Tibial nerve (tissue), 4 donors: Measurements from ENCODE around the gene CPNE2. TPM values are rescaled to one million over a fixed set of nuclear protein-coding genes. Genes with fewer than 3 reads are reported as not detected.

Source experiments
- DNase-seq, 2 donors: peaks; one replicate each; pipeline ENCODE4 v3.0.0-alpha.2; 2019; ENCODE audit warnings: low spot score in 2 of 2
- H3K27ac ChIP-seq, 4 donors: fragments of 200-600 bp; sonication (generic) in 3 of 4; one replicate each; pipeline ENCODE4 v1.5.1; 2017 to 2019; ENCODE audit warnings: mild to moderate bottlenecking in 1 of 4
- H3K27me3 ChIP-seq, 2 donors: fragments of 200-600 bp; sonication (generic) in 1 of 2; one replicate each; pipeline versions ENCODE4 v1.5.1 to v1.6.0; 2017 to 2019
- H3K36me3 ChIP-seq, 3 donors: fragments of 200-600 bp; sonication (generic); one replicate each; pipeline ENCODE4 v1.5.1; 2018 to 2019
- H3K4me1 ChIP-seq, 4 donors: fragments of 200-600 bp; sonication (generic) in 3 of 4; one replicate each; pipeline ENCODE4 v1.5.1; 2017 to 2019
- H3K4me3 ChIP-seq, 4 donors: fragments of 200-600 bp; sonication (generic) in 3 of 4; one replicate each; pipeline ENCODE4 v1.5.1; 2017 to 2019; ENCODE audit warnings: mild to moderate bottlenecking in 1 of 4, moderate library complexity in 1 of 4
- H3K9me3 ChIP-seq, 4 donors: fragments of 200-600 bp; sonication (generic) in 3 of 4; one replicate each; pipeline ENCODE4 v1.5.1; 2017 to 2019
- CTCF ChIP-seq, 5 experiments: fragments of 200-600 bp in 3 of 5; fragments of 450-650 bp in 2 of 5; sonication (generic) in 3 of 5; IDR thresholded peaks; one replicate each; pipeline ENCODE4 v1.5.1; 2016 to 2019; ENCODE audit warnings: antibody characterized with exemption in 5 of 5, mild to moderate bottlenecking in 3 of 5, moderate library complexity in 2 of 5
- EP300 ChIP-seq, 2 donors: sonication (generic); formaldehyde crosslinking; IDR thresholded peaks; one replicate each; pipeline ENCODE4 v1.6.1; 2017; ENCODE audit warnings: antibody characterized with exemption in 2 of 2, mild to moderate bottlenecking in 1 of 2
- POLR2A ChIP-seq, 2 donors: fragments of 450-650 bp; IDR thresholded peaks; one replicate each; pipeline ENCODE4 v1.6.1; 2017; ENCODE audit warnings: antibody characterized with exemption in 2 of 2, mild to moderate bottlenecking in 2 of 2, moderate library complexity in 2 of 2
- WGBS, 2 donors: methylation state at CpG; one replicate each; pipeline ENCODE4 v1.1.5; 2018; 5-methylcytosine and 5-hydroxymethylcytosine counted together
- total RNA-seq, 4 donors: library from RNA; depleted of rRNA; stranded (reverse); fragments of >200 nt; gene quantifications; one replicate each; pipeline ENCODE4 v1.1.0, GENCODE V29; 2016

The CPNE2 gene
- total RNA-seq, 4 donors from 2014 or later = 32.7 to 58.8 (median 46.0) TPM

- no peaks in the 10 kb centered on the region for H3K9me3 ChIP-seq
- peaks cover 0 to 30% (median 0%) of the 10 kb centered on the region in 3 donors for H3K36me3 ChIP-seq
- no peak overlapping the region for H3K4me3 ChIP-seq
- H3K27ac ChIP-seq = peak overlapping the region in 2 of 4 donors; percentile 20 to 28
- peaks cover 0 to 8% (median 0%) of the 10 kb centered on the region in 4 donors for H3K4me1 ChIP-seq
- WGBS, 2 donors = 76 to 85% methylated on average over 3 of the region's 3 CpGs
- TF ChIP-seq EP300 (IDR thresholded peaks at IDR 0.05) (no peak), POLR2A (IDR thresholded peaks at IDR 0.05) (no peak), CTCF (IDR thresholded peaks at IDR 0.05) (no peak)
- DNase-seq = no peak
- H3K27me3 ChIP-seq = no peaks in the 10 kb centered on the region
Observed at GRCh38 chr16:57071831-57072582, 20.4 kb upstream of the CPNE2 start.

- H3K36me3 ChIP-seq = peaks cover 0 to 31% (median 0%) of the 10 kb centered on the region in 3 donors
- H3K9me3 ChIP-seq = no peaks in the 10 kb centered on the region
- peak overlapping the region in 1 of 4 donors; percentile 28 for H3K27ac ChIP-seq
- H3K27me3 ChIP-seq = no peaks in the 10 kb centered on the region
- H3K4me1 ChIP-seq = peaks cover 0 to 8% (median 0%) of the 10 kb centered on the region in 4 donors
- no peak for TF ChIP-seq POLR2A (IDR thresholded peaks at IDR 0.05)
- no peak for TF ChIP-seq CTCF (IDR thresholded peaks at IDR 0.05)
- TF ChIP-seq EP300 (IDR thresholded peaks at IDR 0.05) = no peak
- DNase-seq = no peak
- H3K4me3 ChIP-seq = no peak overlapping the region
- 48 to 53% methylated on average over 8 of the region's 8 CpGs for WGBS, 2 donors
Observed at GRCh38 chr16:57072616-57073275, 19.6 kb upstream of the CPNE2 start.

- 77% methylated on average over 7 of the region's 7 CpGs; no CpG with 5 or more reads in 1 of the 2 donors for WGBS, 2 donors
- Histone ChIP-seq H3K27ac (no peak overlapping the region), H3K27me3 (no peaks in the 10 kb centered on the region), H3K9me3 (no peaks in the 10 kb centered on the region), H3K36me3 (peaks cover 0 to 61% (median 0%) of the 10 kb centered on the region in 3 donors), H3K4me3 (no peak overlapping the region), H3K4me1 (no peaks in the 10 kb centered on the region)
- TF ChIP-seq POLR2A (IDR thresholded peaks at IDR 0.05) (no peak), CTCF (IDR thresholded peaks at IDR 0.05) (no peak), EP300 (IDR thresholded peaks at IDR 0.05) (no peak)
- no peak for DNase-seq
Observed at GRCh38 chr16:57077714-57078113, 14.7 kb upstream of the CPNE2 start.

- H3K4me3 ChIP-seq = no peak overlapping the region
- DNase-seq = no peak
- H3K27me3 ChIP-seq = no peaks in the 10 kb centered on the region
- H3K9me3 ChIP-seq = no peaks in the 10 kb centered on the region
- TF ChIP-seq CTCF (IDR thresholded peaks at IDR 0.05) (no peak), EP300 (IDR thresholded peaks at IDR 0.05) (no peak), POLR2A (IDR thresholded peaks at IDR 0.05) (no peak)
- peaks cover 0 to 46% (median 0%) of the 10 kb centered on the region in 3 donors for H3K36me3 ChIP-seq
- H3K4me1 ChIP-seq = peaks cover 0 to 10% (median 4%) of the 10 kb centered on the region in 4 donors
- no peak overlapping the region for H3K27ac ChIP-seq
Observed at GRCh38 chr16:57081744-57082143, 10.6 kb upstream of the CPNE2 start.

- TF ChIP-seq EP300 (IDR thresholded peaks at IDR 0.05) (no peak), POLR2A (IDR thresholded peaks at IDR 0.05) (no peak), CTCF (IDR thresholded peaks at IDR 0.05) (no peak)
Observed at GRCh38 chr16:57082664-57083063, 9.7 kb upstream of the CPNE2 start.

More at GRCh38 chr16:57082664-57083063, 9.7 kb upstream of the CPNE2 start:
- Histone ChIP-seq H3K9me3 (no peaks in the 10 kb centered on the region), H3K4me3 (no peak overlapping the region), H3K27me3 (no peaks in the 10 kb centered on the region), H3K4me1 (peaks cover 0 to 10% (median 4%) of the 10 kb centered on the region in 4 donors), H3K36me3 (peaks cover 0 to 38% (median 0%) of the 10 kb centered on the region in 3 donors), H3K27ac (no peak overlapping the region)
- whole genome bisulfite sequencing, 2 donors = 90 to 94% methylated on average over 6 of the region's 6 CpGs
- no peak for DNase-seq
